IMR-90 (cell line): ENCODE results near the gene MINK1.

ENCODE experiments used
- CTCF ChIP-seq: conservative IDR thresholded peaks from 2 replicates; pipeline ENCODE4 v1.5.1; 2012; ENCODE audit warnings: mild to moderate bottlenecking, low read depth, low read length, improper control_type of control experiment
- MAZ ChIP-seq: IDR thresholded peaks from 2 replicates; pipeline ENCODE4 v1.6.1; 2012; ENCODE audit warnings: low read depth, mild to moderate bottlenecking, low read length, improper control_type of control experiment, moderate library complexity, borderline replicate concordance
- MXI1 ChIP-seq: IDR thresholded peaks from 2 replicates; pipeline ENCODE4 v1.6.1; 2012; ENCODE audit warnings: low read depth, mild to moderate bottlenecking, low read length, moderate library complexity, borderline replicate concordance
- RAD21 ChIP-seq: IDR thresholded peaks from 2 replicates; pipeline ENCODE4 v1.6.1; 2012; ENCODE audit warnings: low read length, improper control_type of control experiment

GRCh38 chr17:4860651-4861050 lies 27.5 kb downstream of the MINK1 start:
- TF ChIP-seq CTCF = no peak
- TF ChIP-seq RAD21 = no peak
- no peak for TF ChIP-seq MXI1
- TF ChIP-seq MAZ = no peak
